Epithelial cell of esophagus (primary cell): ENCODE data around the gene MBD3L2.
"Not testable (repeated sequence)": the region's sequence is repeated elsewhere in the genome, so short reads cannot be mapped to it uniquely, and the experiment has no call there.

Experiments used
- DNase-seq: peaks from one replicate; pipeline ENCODE4 v3.0.0; 2010; ENCODE audit warnings: low read depth
- H3K4me3 ChIP-seq: 2 replicates; pipeline ENCODE4 v1.5.1; 2011; ENCODE audit warnings: mild to moderate bottlenecking, low read length, control low read depth
- TF ChIP-seq, protein P1 (sequence below): IDR thresholded peaks from 2 replicates; pipeline ENCODE4 v1.5.1; 2011; ENCODE audit warnings: low read depth, mild to moderate bottlenecking, low read length, control low read depth, inconsistent platforms; ENCODE audit not compliant: insufficient read depth; ENCODE audit errors: missing control alignments

MBD3L2 gene

DNA sequence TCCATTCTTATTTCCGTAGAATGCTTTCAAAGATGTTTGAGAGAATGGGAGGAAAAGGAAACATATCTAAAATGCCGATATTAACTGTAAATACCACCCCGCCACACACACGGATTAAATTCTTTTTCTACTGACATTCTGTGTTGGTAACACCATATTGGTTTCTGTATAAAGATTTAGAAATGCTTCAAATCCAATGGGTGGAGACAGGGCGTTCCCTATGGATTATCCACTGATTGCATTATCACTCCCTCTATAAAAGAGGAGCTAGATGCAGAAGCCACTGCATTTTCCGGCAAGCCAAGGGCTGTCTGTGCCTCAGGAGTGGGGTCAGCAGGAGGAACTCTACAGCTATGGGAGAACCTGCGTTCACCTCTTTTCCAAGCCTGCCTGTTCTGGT is at the start of gene MBD3L2:
Gene MBD3L2 (plus strand): TSS at position 301 of the 400 bp plus-strand sequence. CDS start 53 bp downstream, at position 354.
- not testable (repeated sequence) for H3K4me3 ChIP-seq, DNase-seq

DNA sequence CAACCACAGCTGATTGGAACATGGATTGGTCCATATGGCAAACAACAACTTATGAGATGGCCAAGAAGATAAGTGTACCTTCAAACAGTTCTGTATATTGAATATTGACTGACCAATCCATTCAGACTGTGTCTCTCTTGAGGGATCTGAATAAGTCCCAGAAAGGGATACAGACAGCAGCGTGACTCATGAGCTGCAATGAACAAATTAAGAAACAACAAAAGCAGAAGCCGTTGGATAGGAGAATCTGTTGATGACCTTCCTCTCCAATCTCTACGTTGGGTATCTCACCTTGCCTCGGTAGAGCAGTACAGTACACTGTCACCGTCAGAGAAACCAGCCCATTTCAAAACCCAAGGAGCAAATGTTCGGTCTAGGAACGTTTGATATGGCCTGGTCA is 49.2 kb upstream of the MBD3L2 start:
- no peak overlapping the region for H3K4me3 ChIP-seq
- TF ChIP-seq, protein P1, sequence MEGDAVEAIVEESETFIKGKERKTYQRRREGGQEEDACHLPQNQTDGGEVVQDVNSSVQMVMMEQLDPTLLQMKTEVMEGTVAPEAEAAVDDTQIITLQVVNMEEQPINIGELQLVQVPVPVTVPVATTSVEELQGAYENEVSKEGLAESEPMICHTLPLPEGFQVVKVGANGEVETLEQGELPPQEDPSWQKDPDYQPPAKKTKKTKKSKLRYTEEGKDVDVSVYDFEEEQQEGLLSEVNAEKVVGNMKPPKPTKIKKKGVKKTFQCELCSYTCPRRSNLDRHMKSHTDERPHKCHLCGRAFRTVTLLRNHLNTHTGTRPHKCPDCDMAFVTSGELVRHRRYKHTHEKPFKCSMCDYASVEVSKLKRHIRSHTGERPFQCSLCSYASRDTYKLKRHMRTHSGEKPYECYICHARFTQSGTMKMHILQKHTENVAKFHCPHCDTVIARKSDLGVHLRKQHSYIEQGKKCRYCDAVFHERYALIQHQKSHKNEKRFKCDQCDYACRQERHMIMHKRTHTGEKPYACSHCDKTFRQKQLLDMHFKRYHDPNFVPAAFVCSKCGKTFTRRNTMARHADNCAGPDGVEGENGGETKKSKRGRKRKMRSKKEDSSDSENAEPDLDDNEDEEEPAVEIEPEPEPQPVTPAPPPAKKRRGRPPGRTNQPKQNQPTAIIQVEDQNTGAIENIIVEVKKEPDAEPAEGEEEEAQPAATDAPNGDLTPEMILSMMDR, result no peak
- DNase-seq, result no peak

DNA sequence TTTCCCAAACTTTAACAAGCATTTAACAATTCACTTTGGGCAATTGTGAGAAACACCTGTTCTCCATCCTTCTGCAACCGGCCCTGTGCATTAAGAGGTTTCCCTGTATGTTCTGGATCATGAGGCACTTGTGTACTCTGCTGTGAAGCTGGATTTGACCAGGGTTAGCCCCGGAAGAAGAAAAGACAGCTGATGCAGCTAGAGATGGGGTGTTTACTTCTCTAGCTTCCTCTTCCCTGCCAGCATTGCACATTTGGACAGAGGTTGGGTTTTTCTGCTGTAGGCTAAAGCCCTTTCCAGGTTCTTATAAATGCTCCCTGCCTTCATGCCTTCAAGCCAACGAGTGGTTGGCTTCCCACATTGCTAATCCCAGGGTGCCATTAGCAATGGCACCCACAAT is 48.8 kb upstream of the MBD3L2 start:
- TF ChIP-seq, protein P1, result no peak
- DNase-seq, result no peak
- H3K4me3 ChIP-seq, result no peak overlapping the region

DNA sequence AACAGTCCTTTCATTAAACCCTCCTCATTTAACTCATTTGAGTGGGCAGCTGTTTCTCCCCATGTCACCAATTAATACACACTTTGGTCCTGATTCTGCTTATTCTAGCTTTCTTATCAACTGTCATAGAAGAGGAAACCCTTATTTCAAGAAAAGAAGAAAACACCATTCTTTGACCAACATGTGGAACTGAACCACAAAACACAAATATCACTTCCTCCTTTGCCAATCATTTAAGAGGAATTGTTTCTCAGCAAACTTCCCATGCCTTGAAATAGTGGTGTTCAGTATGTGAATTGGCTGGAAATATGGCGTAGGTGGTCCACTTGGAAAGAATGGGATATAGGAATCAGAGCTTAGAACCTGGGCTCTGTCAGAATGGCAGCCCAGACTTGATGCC is 48.3 kb upstream of the MBD3L2 start:
- no peak for DNase-seq
- TF ChIP-seq, protein P1, result no peak
- H3K4me3 ChIP-seq, result no peak overlapping the region

DNA sequence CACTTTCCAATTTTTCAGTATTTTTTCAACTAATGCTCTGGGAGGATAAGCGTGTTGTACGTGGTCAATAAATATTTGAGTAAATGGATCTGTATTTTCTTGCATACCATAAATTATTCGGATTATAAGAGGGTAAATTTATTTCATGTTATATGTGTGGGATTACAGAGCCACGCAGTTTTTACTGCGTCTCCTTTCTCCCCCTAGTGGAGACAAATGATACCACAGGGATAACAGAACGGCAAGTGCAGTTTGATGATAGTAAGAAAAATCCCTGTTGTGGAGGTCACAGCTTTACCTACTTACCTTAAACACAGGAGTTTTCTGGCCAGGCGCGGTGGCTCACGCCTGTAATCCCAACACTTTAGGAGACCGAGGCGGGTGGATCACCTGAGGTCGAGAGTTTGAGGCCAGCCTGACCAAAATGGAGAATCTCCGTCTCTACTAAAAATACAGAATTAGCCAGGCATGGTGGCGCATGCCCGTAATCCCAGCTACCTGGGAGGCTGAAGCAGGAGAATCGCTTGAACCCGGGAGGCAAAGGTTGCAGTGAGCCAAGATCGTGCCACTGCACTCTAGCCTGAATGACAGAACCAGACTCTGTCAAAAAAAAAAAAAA is 44.7 kb upstream of the MBD3L2 start:
- no peak overlapping the region for H3K4me3 ChIP-seq
- DNase-seq, result peak; percentile 55
- TF ChIP-seq, protein P1, result peak; percentile 72

DNA sequence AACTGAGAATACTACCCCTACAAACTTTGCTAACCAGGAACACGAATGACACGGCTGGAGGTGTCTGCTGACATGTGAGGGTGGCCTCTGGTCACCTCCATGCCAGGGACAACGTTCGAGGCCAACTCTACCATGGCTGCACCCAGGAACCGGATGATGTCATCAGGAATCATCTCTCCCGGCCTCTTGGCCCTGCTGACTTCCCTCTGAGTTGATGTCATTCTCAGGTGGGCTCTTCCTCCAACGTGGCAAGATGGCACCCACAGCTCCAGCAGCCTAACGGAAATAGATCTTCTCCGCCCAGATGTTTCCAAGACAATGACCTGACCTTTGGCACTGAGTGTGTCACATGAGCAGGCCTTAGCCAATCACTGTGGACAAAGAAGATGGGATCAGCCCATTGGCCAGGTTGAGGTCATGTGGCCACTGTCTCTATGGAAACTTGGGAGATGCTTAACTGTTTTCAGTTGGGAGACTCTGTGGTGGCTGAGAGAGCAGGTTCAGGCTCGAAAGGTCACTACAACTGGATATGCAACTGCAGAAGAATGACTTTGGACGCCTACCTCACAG is 42.9 kb upstream of the MBD3L2 start:
- H3K4me3 ChIP-seq, result no peak overlapping the region
- TF ChIP-seq, protein P1, result no peak
- DNase-seq, result no peak

DNA sequence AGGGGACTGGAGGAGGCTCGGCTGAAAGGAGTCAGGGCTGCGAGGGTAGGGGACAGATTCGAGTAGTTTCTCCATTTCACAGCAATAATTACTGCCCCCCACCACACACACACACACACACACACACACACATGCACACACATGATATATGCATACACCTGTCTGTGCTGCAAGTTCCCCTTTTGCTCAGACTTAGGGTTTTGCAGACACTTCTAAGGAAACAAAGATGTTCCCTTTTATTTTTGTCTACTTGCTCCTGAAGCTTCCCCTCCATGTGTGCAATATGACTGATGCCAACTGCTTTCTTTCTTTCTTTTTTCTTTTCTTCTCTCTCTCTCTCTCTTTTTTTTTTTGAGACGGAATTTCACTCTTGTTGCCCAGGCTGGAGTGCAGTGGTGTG is 41.3 kb upstream of the MBD3L2 start:
- H3K4me3 ChIP-seq, result no peak overlapping the region
- no peak for DNase-seq

More for the DNA sequence above, 41.3 kb upstream of the MBD3L2 start:
- TF ChIP-seq, protein P1, result no peak
